Suprapubic skin (tissue), 4 donors: ENCODE results near the gene SLC25A29. TPM values are rescaled to one million over a fixed set of nuclear protein-coding genes. Genes with fewer than 3 reads are reported as not detected.
A peak's percentile ranks its signal among the peaks of the same experiment; 100 is the strongest.
"Not testable (repeated sequence)": the region's sequence is repeated elsewhere in the genome, so short reads cannot be mapped to it uniquely, and the experiment has no call there.

Experiments
- DNase-seq, 2 donors: peaks; one replicate each; pipeline ENCODE4 v3.0.0-alpha.2; 2019; ENCODE audit warnings: low spot score in 2 of 2
- H3K27ac ChIP-seq: fragments of 200-600 bp; sonication (generic); one replicate; pipeline ENCODE4 v1.5.1; 2019
- H3K27me3 ChIP-seq: fragments of 200-600 bp; sonication (generic); one replicate; pipeline ENCODE4 v1.5.1; 2019
- H3K36me3 ChIP-seq: fragments of 200-600 bp; sonication (generic); one replicate; pipeline ENCODE4 v1.5.1; 2019
- H3K4me1 ChIP-seq: fragments of 200-600 bp; sonication (generic); one replicate; pipeline ENCODE4 v1.5.1; 2019
- H3K4me3 ChIP-seq: fragments of 200-600 bp; sonication (generic); one replicate; pipeline ENCODE4 v1.5.1; 2019; ENCODE audit warnings: mild to moderate bottlenecking
- H3K9me3 ChIP-seq: fragments of 200-600 bp; sonication (generic); one replicate; pipeline ENCODE4 v1.5.1; 2019
- CTCF ChIP-seq, 2 donors: fragments of 200-600 bp in 1 of 2; fragments of 450-650 bp in 1 of 2; sonication (generic) in 1 of 2; IDR thresholded peaks; one replicate each; pipeline ENCODE4 v1.5.1; 2016 to 2019; ENCODE audit warnings: antibody characterized with exemption in 2 of 2, mild to moderate bottlenecking in 1 of 2, moderate library complexity in 1 of 2
- EP300 ChIP-seq: sonication (generic); formaldehyde crosslinking; IDR thresholded peaks from one replicate; pipeline ENCODE4 v1.6.1; 2017; ENCODE audit warnings: antibody characterized with exemption
- POLR2A ChIP-seq, 2 donors: fragments of 450-650 bp; IDR thresholded peaks; one replicate each; pipeline ENCODE4 v1.6.1; 2017; ENCODE audit warnings: antibody characterized with exemption in 2 of 2, mild to moderate bottlenecking in 2 of 2, moderate library complexity in 2 of 2
- POLR2AphosphoS5 ChIP-seq, 3 donors: sonication (generic); formaldehyde crosslinking; IDR thresholded peaks; one replicate each; pipeline ENCODE4 v1.6.1; 2017; ENCODE audit warnings: antibody characterized with exemption in 3 of 3
- WGBS: methylation state at CpG from one replicate; pipeline ENCODE4 v1.1.5; 2018; 5-methylcytosine and 5-hydroxymethylcytosine counted together
- total RNA-seq, 4 donors: library from RNA; depleted of rRNA; stranded (reverse); fragments of >200 nt; gene quantifications; one replicate each; pipeline ENCODE4 v1.1.0, GENCODE V29; 2016

Gene SLC25A29
- total RNA-seq, 4 donors from 2014 or later: 88.1 to 254 (median 120) TPM

- no peak for TF ChIP-seq POLR2AphosphoS5 (IDR thresholded peaks at IDR 0.05)
- TF ChIP-seq CTCF (IDR thresholded peaks at IDR 0.05): no peak
- TF ChIP-seq POLR2A (IDR thresholded peaks at IDR 0.05): no peak
- no peak for TF ChIP-seq EP300
These were observed 40.3 kb upstream of the SLC25A29 start for GRCh38 chr14:100346306-100347091.

DNA sequence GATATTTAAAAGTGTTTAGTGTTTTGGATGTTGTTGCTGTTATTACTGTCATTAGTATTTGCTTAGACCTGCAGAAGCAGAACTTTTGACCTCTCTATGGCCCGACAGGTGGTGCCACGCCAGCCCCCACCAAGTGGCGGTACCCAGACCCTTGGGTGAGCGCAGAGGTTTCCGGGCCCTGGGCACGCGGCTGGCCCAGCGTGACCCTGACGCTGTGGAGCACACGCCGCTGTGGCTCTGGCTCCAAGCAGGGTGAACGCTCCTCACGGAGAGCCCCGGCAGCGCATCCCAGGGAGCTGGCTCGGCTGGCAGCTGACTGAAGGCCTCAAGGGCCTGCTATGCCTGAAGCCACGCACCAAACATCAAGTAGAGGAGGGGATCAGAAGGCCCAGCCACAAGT is 39.5 kb upstream of the SLC25A29 start:
- no peak for DNase-seq
- Histone ChIP-seq H3K9me3 (no peaks in the 10 kb centered on the region), H3K27me3 (no peaks in the 10 kb centered on the region), H3K4me1 (peaks cover 13% of the 10 kb centered on the region), H3K36me3 (peaks cover 53% of the 10 kb centered on the region), H3K27ac (no peak overlapping the region), H3K4me3 (no peak overlapping the region)
- TF ChIP-seq CTCF (IDR thresholded peaks at IDR 0.05) (no peak), POLR2AphosphoS5 (IDR thresholded peaks at IDR 0.05) (no peak), EP300 (no peak), POLR2A (IDR thresholded peaks at IDR 0.05) (no peak)
- WGBS: 92% methylated on average over 14 of the region's 17 CpGs

More at GRCh38 chr14:100346306-100347091, 40.3 kb upstream of the SLC25A29 start:
- no peak for DNase-seq
- WGBS: 89% methylated on average over 12 of the region's 12 CpGs
- Histone ChIP-seq H3K27me3 (no peaks in the 10 kb centered on the region), H3K4me3 (no peak overlapping the region), H3K4me1 (peaks cover 10% of the 10 kb centered on the region), H3K36me3 (peaks cover 60% of the 10 kb centered on the region), H3K9me3 (no peaks in the 10 kb centered on the region), H3K27ac (no peak overlapping the region)

DNA sequence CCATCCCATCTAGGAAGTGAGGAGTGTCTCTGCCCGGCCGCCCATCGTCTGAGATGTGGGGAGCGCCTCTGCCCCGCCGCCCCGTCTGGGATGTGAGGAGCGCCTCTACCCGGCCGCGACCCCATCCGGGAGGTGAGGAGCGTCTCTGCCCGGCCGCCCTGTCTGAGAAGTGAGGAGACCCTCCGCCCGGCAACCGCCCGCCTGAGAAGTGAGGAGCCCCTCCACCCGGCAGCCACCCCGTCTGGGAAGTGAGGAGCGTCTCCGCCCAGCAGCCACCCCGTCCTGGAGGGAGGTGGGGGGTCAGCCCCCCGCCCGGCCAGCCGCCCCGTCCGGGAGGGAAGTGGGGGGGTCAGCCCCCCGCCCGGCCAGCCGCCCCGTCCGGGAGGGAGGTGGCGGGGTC is 38.4 kb upstream of the SLC25A29 start:
- H3K4me1 ChIP-seq: peaks cover 20% of the 10 kb centered on the region
- not testable (repeated sequence) for H3K27me3 ChIP-seq, H3K4me3 ChIP-seq, H3K27ac ChIP-seq, H3K9me3 ChIP-seq
- peak in 1 of 2 donors; percentile 70 for DNase-seq
- peaks cover 50% of the 10 kb centered on the region for H3K36me3 ChIP-seq
- WGBS: 100% methylated on average over 14 of the region's 35 CpGs

DNA sequence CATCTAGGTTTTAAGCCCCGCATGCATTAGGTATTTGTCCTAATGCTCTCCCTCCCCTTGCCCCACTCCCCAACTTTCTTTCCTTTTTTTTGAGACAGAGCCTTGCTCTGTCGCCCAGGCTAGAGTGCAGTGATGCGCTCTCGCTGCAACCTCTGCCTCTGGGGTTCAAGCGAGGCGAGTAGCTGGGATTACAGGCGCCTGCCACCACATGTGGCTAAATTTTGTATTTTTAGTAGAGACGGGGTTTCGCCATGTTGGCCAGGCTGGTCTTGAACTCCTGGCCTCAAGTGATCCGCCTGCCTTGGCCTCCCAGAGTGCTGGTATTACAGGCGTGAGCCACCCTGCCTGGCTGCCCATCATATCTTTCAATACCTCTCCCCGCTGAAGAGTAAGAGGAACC is 36.6 kb upstream of the SLC25A29 start:
- not testable (repeated sequence) for H3K4me3 ChIP-seq, H3K9me3 ChIP-seq, H3K27me3 ChIP-seq, H3K27ac ChIP-seq, DNase-seq
- Histone ChIP-seq H3K36me3 (peaks cover 46% of the 10 kb centered on the region), H3K4me1 (peaks cover 20% of the 10 kb centered on the region)
- WGBS: 96% methylated on average over 10 of the region's 12 CpGs

GRCh38 chr14:100342195-100342594 is 36.0 kb upstream of the SLC25A29 start:
- H3K4me3 ChIP-seq: no peak overlapping the region
- H3K27ac ChIP-seq: peak overlapping the region; percentile 68
- H3K9me3 ChIP-seq: no peaks in the 10 kb centered on the region
- H3K27me3 ChIP-seq: no peaks in the 10 kb centered on the region
- DNase-seq: no peak
- H3K36me3 ChIP-seq: peaks cover 43% of the 10 kb centered on the region
- TF ChIP-seq POLR2AphosphoS5 (IDR thresholded peaks at IDR 0.05) (no peak), EP300 (no peak), POLR2A (IDR thresholded peaks at IDR 0.05) (no peak), CTCF (IDR thresholded peaks at IDR 0.05) (no peak)
- WGBS: 90% methylated on average over 11 of the region's 11 CpGs
- H3K4me1 ChIP-seq: peaks cover 20% of the 10 kb centered on the region

DNA sequence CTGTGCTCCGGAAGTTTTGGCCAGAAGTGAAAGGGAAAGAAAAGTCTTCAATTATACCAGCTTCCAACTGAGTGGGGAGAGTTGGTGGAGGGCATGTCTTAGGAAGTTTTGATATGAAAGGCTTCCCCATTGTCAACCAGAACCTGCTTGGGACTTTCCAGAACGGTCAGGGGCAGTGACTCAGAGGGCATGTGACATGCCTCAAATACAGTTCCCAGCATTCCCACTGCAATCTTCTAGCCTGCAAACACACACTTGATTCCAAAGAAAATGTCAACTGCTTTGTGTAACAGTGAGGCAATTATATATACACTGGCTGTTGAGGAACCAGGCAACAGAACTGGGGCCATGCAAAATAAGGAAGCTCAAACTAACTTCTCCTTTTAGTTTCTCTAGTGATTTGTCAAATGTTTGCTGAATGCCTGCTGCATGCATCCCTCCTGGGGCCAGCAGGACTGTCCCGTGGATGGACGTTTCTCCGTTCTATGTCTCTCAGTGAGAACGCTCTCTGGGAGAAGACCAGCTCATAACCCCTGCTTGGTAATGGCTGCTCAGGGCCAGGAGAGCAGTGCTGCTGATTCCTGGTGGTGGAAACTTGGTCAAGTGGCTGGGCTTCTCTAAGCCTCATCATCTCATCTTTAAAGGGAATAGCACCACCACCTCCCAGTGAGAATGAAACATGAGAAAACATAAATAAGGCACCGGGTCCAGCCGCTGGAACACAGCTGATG is 35.2 kb upstream of the SLC25A29 start:
- peak in 1 of 2 donors; percentile 65 for DNase-seq
- TF ChIP-seq POLR2A (IDR thresholded peaks at IDR 0.05): no peak
- TF ChIP-seq POLR2AphosphoS5 (IDR thresholded peaks at IDR 0.05): no peak
- no peak for TF ChIP-seq EP300
- no peak for TF ChIP-seq CTCF (IDR thresholded peaks at IDR 0.05)
- Histone ChIP-seq H3K36me3 (peaks cover 43% of the 10 kb centered on the region), H3K4me1 (peaks cover 20% of the 10 kb centered on the region), H3K27ac (peak overlapping the region; percentile 68), H3K9me3 (no peaks in the 10 kb centered on the region), H3K27me3 (no peaks in the 10 kb centered on the region), H3K4me3 (no peak overlapping the region)
- WGBS: 68% methylated on average over 8 of the region's 8 CpGs
